ENCODE results near the gene ARID1B.

Gene ARID1B

DNA sequence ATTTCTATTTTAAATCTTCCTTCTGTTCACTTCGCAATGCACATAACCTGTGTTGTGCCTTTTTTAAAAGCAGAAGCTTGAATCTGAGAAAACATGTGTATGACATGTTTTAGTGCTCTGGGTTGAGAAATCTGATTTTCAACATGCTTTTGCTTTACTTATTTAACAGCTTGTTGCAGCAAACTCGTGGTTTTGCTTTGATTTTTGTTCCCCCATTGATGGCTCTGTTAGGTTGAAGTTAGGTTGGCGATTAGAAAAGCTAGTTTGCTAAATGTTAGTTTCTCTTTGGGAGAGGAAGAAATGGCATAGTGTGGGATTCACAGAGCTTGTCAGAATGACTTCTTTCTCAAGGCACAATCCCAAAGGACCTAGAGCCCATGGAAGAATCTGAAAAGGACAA lies 375.4 kb downstream of the ARID1B start:
- DNase-seq (ENCODE audit: low read depth in 2 of 2), result no peak

DNA sequence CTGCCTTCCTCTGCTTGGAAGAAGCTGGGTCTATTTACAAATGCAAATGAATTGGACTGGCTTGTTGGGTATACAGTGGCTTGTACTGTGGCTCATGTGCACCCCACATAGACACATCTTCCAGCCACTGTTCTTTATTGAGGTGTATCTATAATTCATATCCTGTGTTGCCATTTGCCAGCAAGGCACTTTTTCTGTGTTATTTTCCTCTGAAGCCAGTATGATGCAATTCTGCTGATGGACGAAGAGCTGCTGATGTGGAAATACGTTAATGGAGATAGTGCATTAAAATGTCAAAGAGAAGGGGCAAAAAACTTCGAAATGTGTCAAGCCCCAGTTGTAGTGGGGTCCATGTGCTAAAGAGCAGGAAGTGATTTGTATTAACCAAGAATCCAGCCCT lies 378.6 kb downstream of the ARID1B start:
- DNase-seq (ENCODE audit: low read depth in 2 of 2), result no peak

DNA sequence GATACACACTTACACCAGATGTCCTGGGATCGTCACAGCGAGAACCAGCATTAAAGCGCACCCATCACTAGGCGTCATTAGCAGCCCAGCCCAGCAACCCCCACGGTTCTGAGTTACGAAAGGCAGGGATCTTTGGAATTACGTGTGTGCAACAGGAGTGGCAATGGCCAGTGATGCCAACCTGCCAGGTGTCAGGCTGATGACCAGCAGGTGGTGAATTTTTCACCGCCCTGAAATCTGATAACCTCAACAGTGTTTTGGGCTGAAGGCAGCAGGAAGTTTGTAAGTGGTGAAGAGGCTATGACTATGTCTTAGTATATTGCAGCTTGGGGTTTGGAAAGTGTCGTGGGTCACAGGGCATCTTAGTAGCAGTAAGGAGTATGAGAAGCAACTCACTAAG lies 380.1 kb downstream of the ARID1B start:
- DNase-seq (ENCODE audit: low read depth in 2 of 2), result no peak

DNA sequence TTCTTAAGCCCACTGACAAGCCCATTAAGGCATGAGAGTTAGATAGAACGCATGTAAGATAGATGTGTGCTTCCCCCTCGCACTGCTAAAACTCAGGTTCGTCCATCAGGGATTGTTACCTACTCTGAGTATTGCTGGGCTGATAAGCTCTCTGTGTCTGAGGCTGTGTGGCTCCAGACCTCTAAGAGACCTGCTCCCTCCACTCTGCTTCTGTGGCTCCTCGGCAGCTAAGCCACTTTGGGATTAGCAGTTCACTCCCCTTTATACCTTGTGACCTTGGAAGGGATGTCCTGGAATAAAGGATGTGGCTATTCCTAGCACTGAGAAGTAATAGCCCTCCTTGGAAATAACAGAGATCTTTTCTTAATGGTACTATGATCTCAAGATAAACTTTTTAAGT lies 381.3 kb downstream of the ARID1B start:
- no peak for DNase-seq (ENCODE audit: low read depth in 2 of 2)

DNA sequence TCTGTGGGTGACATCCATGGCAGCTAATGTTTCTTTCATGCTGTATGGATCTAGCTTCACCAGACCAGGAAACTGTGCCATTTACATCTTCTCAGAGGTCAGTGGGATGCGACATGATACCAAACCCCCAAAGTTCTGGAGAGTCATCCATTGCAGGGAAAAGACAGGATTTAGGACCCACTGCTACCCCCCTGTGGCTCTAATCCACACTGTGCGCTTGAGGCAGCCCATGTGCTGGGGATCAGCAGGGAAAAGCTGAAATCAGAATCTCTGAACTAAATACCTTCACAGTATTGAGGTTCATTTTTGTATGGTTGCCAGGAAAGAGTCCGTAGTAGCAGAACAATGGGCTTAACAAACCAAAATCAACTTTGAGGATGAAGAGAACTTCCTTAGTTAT lies 381.7 kb downstream of the ARID1B start:
- no peak for DNase-seq (ENCODE audit: low read depth in 2 of 2)

DNA sequence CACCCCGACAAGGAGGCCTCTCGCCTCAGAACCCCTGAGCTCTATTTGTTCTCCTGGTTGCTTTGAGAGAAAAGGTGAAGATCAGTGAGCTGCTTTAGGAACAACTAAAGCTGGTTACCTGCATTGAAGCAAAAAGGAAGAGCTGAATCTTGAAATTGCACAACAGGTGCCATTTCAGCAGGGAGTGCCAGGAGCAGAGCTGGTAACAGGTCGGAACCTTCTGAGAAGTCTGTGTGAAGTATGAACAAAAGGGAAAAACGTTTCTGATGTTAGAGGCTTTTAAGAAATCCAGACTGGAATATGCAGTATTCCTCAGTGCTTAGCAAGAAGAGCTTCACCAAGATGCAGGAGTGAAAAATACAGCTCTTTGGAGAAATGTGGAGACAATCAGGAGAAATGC lies 382.2 kb downstream of the ARID1B start:
- no peak for DNase-seq (ENCODE audit: low read depth in 2 of 2)

DNA sequence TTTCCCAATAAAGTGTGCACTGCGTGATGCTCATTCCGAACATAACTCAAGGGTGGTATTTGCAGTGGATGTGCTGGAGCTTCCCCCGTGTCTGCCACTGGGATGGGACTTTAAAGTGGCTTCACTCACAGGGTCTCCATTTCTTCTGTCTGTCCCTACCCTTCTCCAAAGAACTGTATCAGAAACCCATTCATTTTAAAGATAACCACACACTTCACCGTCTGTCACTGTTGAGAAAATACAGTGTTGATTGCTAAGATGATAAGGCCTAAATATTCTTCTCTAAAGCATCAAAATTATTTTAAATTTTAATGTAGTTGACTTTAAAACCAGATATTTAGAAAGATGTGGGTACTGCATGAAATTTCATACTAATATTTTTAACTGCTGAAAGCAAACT lies 384.7 kb downstream of the ARID1B start:
- no peak for DNase-seq (ENCODE audit: low read depth in 2 of 2)

DNA sequence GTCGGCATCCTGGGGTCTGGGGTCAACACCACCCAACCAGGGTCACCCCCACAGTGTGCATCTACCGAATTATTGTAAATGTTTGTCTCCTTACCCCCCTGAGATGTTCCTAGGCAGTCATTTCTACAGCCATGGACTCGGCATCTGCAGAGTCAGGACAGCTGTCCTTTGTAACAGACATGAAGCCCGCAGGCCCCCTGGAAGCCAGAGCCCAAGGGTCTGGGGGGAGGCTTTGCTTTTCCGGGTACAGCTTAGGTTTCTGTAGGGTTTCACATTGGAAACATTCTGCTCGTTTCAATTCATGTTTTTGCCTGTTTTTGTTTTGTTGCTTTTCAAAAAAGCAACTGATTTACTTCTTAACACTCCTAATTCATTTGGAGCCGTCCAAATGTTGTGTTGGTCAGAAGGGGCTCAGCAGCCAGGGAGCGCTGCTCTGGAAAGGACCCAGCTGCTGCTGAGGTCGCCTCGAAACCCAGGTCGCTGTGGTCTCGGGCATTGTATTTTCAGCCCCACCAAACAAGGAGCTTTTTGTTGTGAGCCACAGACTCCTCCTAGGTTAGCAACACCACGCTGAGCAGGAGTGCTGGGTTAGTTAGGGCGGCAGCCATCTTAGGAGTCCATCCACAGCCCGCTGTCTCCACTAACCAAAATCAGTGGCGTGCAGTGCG lies 385.7 kb downstream of the ARID1B start:
- DNase-seq (ENCODE audit: low read depth in 2 of 2), result no peak

DNA sequence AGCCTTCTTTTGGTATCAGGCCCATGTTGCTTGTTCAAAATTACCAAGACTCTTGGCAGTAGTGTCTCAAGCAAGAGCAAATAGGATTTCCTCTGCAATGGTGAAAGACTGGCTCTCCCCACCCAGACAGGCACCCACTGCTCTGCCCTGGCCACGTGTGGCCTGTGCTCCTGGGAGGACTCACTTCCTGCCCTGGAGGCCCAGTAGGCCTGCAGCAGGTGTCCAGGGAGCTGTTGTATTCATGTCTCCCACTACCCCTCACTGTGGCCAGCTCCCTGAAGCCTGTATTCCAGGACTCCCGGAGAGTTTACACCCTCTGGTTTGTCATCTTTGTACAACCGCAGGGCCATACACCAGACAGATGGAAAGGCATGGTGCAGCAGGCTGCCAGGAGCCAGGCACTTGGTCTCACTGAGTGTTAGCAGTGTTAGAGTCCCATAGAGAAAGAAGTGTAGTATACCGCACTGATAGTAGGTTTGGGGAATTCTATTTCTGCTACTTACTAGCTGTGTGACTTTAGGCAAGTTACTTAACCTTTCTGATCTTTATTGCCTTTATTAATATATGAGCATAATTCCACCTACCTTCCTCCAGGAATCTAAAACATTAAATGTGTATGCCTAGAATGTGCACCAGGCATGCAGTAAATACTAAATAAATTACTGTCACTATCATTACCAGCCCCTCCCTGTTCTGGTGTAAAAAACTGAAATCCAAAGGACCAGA lies 386.4 kb downstream of the ARID1B start:
- no peak for DNase-seq (ENCODE audit: low read depth in 2 of 2)

DNA sequence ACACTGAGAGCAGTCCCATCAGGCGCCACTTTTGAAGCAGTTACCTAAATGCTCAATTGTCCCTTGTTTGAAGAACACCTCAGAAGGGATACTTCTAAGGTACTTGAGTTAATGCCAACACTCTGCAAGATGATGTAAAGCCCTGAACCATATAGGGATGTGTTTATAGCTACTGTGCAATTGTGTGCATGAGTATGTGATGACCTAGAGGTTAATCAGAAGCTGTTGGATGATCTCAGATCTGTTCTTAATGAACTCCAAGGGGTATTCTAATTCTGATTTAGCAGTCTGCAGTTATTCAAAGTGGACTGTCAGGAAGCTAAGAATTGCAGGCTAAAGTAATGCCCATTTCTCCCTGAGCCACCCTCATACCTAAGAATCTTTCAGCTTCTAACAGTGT lies 387.8 kb downstream of the ARID1B start:
- no peak for DNase-seq (ENCODE audit: low read depth in 2 of 2)

DNA sequence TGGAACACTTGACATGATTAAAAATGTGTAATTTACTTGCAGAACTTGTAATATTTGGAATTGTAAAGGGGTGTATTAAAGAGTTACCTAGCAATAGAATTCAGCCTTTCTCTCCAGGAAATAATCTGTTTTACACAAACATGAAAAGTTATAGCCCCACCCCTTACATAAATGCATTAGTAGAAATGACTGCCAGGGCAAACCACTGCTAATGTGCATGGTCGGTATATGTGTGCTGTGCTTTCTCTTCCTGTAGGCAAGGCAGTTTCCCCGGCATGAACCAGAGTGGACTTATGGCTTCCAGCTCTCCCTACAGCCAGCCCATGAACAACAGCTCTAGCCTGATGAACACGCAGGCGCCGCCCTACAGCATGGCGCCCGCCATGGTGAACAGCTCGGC lies 389.6 kb downstream of the ARID1B start:
- no peak for DNase-seq (ENCODE audit: low read depth in 2 of 2)

DNA sequence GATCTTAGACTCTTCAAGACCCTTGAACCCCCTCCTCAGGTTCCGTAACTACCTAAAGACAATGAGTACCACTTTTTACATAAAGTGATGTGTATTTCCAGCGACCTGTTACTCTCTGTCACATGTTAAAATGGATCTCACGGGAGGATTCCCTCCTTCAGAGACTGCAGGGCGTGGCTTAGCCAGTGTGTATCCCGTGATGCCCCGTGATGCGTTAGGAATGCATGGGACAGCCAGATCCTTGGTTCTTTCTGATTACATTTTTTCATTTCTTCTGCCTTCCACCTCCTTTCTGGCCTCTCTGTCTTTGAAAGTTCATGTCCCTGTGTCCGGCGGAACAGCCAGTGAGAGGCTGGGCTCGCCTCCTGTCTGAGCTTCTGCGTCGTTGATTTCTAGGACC lies 390.7 kb downstream of the ARID1B start:
- DNase-seq (ENCODE audit: low read depth in 2 of 2), result no peak

DNA sequence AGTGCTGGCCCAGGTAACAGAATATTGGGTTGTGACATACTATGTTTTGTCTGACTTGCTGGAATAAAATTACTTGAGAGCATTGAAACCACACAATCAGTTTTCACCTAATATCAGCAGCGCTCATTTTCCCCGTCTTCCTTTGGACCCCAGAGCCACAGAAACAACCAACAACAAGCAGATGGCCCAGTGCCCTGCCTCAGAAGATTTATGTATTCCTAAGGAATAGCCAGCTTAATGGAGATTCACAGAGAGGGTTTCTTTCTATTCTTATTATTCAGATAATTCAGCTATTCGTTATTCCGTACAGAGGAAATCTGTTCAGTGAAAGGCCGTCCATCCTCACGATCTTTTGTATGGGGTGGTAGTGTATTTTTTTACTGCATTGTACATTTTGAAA lies 391.3 kb downstream of the ARID1B start:
- no peak for DNase-seq (ENCODE audit: low read depth in 2 of 2)

DNA sequence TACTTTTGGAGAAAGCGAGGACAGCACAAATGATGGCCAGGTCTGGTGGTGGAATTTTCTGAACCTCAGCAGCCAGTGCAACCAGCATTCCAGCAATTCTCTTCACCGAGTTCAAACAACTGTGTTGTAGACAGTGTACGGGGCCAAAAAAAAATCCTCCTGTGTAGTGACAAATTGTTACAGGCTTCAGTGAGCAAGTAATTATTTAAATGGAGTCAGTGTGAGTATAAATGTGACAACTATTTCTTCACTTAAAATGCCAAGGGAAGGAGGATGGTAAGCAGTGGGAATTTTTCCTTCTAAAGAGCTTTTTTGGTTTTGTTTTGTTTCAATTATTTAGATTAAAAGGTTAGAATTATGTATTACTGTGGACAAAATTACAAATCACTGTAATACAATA lies 392.0 kb downstream of the ARID1B start:
- DNase-seq (ENCODE audit: low read depth in 2 of 2), result no peak

DNA sequence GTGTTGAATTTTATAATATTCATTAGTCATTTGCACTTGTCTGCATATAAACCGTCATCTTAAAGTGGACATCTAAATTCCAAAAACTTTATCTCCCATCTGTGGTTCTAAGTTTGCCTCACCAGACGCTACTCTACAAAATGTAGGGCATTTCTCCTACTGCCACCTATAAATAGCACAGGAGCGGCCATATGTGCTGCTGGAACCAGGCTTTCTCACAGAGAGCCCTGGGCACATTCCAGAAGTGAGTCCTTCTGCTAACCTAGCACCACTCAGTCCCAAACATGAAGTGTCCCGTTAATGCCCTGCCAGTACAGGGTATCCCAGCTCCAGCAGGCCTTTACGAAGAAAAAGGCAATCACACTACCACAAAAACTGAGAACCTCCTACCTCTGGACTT lies 392.5 kb downstream of the ARID1B start:
- no peak for DNase-seq (ENCODE audit: low read depth in 2 of 2)

DNA sequence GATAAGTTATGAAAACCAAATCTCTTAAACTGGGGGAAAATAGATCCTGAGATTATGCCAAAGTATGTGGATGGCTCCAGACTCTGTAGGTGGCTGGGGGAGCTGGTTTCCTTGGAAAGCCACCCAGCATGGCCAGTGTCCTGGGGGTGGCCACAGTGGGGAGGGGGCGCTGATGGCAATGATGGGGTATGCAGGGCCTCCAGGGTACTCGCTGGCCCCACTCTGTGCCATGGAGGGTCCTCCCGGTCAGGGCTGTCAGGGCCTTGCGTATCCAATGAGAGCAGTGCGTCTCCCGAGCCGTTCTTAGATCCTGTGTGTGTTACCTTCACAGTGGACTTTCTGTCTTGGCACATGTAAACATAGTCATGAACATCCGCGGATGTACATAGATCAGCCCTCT lies 393.4 kb downstream of the ARID1B start:
- no peak for DNase-seq (ENCODE audit: low read depth in 2 of 2)

DNA sequence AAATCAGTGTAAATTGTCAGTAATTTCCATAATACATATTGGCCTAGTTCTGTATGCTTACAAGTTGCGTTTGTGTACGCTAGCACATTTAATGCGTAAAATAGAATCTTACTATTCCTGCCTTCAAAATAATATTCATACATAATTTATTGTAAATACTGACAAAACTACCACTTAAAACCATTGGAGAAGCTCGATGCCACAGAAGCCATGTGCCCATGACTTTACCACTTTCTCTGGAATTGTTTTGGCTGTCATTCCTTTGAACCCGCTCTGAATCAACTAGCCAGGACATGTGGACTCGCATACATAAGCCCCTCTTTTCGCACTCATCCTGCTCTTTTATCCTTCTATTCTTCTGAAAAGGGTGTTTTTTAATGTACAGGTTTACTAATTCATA lies 394.6 kb downstream of the ARID1B start:
- no peak for DNase-seq (ENCODE audit: low read depth in 2 of 2)

DNA sequence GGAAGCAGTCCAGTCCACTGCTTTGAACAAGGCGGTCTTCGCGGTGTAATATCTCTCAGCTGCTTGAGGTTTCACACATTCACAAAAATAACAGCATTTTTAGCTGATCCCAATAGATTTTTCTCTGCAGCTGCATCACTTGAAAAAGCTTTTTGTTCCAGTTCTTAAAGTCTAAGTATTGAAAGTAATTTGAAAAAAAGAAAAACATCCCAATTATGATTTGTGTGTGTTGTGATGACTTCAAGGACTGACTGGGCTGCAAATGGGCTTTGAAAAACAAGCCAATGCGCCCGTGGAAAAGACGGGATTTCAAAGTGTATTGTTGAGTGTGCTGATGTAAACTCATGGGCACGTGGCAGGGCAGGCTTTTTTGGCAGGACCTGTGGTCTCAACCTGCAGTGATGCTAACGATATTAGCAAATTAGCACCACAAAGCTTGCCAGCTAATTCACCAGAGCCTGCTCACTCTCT lies 395.1 kb downstream of the ARID1B start:
- DNase-seq (ENCODE audit: low read depth in 2 of 2), result no peak

DNA sequence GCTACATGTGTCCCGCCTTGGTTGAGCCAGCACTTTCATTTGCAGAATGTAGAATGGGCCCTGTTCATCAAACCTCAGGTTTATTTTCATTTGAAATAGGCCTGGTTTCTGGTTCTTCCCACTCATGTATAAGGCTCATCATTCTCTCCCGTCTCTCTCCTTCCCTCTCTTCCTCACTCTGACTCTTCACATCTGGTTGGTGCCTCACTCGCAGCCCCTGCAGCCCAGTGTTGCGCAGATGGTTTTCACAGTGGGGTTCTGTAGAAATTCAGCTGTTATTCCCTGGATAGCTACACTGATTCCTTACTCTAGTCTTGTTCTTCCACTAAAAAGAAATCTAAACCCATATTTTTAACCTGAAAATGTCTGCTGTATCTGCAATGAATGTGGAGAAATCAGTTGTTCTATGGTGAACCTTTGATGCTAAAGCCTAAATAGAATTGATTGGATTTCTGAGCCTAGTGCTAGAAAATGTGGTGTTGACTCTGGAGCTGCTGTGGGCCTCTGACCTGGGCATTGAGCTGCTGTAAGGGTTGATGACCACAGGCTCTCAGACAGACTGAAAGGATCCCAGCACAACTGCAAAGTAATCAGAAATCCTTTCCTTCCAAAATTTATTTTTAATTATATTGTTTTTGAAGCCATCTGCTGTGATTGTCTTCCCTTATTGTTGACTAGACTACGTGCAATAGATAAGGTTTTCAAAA lies 395.8 kb downstream of the ARID1B start:
- no peak for DNase-seq (ENCODE audit: low read depth in 2 of 2)

DNA sequence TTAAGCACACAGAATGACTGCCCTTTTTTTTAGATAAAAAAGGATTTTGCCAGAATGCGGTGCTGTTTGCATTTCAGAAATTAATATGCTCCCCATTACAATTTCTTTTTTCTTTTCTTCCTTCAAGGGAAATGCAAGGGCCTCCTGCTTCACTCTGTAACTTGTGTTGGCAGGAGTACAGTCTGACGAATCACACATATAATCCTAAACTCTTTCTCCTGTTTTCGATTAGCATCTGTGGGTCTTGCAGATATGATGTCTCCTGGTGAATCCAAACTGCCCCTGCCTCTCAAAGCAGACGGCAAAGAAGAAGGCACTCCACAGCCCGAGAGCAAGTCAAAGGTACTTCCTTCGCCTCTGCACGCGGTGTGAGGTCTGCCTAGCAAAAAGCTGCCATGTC lies 396.6 kb downstream of the ARID1B start:
- no peak for DNase-seq (ENCODE audit: low read depth in 2 of 2)

DNA sequence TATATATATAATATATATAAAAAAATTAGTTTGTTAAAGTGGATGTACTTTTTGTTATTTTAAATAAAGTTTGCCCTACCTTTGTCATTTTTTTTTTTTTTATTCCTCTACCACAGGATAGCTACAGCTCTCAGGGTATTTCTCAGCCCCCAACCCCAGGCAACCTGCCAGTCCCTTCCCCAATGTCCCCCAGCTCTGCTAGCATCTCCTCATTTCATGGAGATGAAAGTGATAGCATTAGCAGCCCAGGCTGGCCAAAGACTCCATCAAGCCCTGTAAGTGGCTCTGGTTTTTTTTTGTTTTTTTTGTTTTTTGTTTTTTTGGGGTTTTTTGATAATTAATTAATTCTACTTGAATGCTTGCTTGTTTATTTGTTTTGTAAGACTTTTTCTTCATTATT lies 397.6 kb downstream of the ARID1B start:
- no peak for DNase-seq (ENCODE audit: low read depth in 2 of 2)

DNA sequence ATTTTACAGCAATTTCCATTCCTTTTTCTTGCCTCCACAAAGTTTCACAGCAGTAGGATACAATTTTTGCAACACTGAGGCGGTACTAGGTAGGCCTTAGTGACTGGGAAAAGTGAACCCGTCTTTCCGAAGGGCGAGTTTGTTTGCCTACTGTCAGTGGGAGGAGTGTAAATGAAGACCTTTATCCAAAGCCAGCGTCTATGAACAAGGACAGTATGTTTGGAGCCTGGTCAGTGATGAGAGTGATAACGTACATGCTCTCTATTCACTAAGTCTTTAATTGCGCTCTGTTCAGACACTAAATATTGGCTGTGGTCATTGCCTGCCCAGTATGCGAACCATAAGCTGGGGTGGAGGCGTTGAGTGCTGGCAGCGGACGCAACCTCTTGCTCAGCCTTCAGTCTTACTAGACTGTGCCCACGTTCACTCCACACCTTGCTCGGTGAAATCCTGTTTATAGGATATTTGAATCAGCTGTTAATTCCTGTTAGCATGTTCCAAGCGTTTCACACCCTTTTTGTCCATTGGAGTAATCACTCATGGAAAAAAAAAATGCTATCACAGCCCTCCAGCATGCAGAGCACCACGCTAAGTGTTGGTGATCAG lies 400.7 kb downstream of the ARID1B start:
- no peak for DNase-seq (ENCODE audit: low read depth in 2 of 2)

DNA sequence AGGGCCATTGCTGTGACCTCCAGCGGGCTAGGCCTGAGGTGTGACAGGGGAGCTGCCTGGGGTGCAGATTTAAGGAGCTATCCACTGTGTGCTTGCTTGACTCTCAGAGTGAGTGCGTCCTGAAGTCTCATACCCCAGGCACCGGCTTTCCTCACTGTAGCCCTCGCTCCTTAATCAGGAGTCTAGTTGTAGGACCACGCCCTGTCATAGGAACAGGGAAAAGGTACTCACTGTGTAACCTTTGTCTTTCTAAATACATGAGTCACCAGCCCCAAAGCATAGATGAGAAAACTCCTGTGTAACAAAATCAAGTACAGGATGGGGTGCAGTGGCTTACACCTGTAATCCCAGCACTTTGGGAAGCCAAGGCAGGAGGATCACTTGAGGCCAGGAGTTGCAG lies 404.5 kb downstream of the ARID1B start:
- DNase-seq (ENCODE audit: low read depth in 2 of 2), result no peak
